KOPT-K1 (cell line): Measurements from ENCODE around the gene MYLK.

Experiments
- H3K27ac ChIP-seq: fragments of 200-600 bp; sonication (generic); 2 replicates; pipeline ENCODE4 v1.5.1; 2016; ENCODE audit warnings: antibody characterized with exemption, mild to moderate bottlenecking, low read depth, low read length; ENCODE audit not compliant: poor library complexity, severe bottlenecking
- H3K36me3 ChIP-seq: fragments of 200-600 bp; sonication (generic); 2 replicates; pipeline ENCODE4 v1.5.1; 2017; ENCODE audit warnings: antibody characterized with exemption, mild to moderate bottlenecking, low read length, moderate library complexity; ENCODE audit not compliant: insufficient read depth
- H3K9me3 ChIP-seq: fragments of 200-600 bp; sonication (generic); 2 replicates; pipeline ENCODE4 v1.5.1; 2017; ENCODE audit warnings: antibody characterized with exemption, low read length, mild to moderate bottlenecking; ENCODE audit not compliant: insufficient read depth, poor library complexity, severe bottlenecking

MYLK gene

DNA sequence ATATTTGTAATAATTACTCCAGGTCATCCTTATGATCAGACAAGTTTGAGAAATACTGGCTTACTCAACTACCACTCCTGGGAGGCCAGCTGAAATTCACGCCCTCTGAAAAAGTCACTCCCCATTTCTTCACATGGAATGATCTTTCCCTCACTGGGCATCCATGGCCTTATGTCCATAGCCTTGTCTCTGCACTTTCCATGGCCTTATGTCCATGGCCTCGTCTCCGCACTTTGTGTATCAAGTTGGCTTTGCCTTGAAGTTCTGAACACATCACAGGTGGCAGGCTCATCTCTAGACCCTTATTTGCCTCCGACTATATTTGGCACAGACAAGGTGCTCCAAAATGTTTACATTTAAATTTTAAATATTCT, 241.2 kb downstream of the MYLK start:
- no peaks in the 10 kb centered on the region for H3K36me3 ChIP-seq
- H3K9me3 ChIP-seq = no peaks in the 10 kb centered on the region
- no peak overlapping the region for H3K27ac ChIP-seq

DNA sequence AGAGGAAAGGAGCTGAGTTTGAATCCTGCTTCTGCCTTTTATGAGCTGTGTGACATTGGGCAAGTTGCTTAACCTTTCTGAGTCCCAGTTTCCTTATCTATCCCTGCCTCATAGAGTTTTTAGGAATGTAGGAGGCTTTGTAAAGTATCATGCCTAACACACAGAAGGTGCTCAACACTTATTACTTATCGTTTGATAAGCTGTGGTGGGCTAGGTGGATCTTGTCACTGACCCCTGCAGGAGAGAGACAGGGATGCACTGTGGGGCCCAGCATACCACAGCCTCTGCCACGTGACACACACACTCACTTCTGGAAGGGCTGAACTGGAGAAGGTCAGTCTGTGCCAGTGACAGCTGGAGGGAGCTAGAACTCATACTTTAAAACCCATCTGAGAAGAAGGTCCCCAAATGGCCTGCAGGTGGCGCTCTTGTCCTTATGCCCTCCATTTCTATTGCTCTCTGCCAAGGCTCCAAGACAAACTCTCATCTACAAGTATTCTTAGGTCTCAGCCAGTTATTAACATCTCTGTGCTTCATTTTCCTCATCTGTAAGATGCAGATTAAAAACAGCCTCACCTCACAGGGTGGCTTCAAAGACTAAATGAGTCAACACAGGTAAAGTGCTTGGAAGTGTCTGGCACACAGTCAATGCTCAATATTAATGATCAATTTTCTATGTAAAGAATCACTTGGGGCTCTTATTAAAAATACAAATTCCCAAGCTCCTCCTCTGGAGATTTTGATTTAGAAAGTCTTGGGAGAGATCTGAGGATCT, 241.8 kb downstream of the MYLK start:
- Histone ChIP-seq H3K36me3 (no peaks in the 10 kb centered on the region), H3K27ac (no peak overlapping the region)

DNA sequence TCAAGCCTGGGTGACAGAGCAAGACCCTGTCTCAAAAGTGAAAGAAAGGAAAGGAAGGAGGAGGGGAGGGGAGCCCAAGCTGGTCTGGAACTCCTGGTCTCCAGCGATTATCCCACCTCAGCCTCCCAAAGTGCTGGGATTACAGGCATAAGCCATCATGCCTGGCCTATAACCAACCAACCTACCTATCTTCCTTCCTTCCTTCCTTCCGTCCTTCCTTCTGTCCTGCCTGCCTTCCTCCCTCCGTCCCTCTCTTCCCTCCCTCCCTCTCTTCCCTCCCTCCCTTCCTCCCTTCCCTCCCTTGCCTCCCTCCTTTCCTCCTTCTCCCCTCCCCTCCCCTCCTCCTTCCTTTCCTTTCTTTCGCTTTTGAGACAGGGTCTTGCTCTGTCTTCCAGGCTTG, 242.6 kb downstream of the MYLK start:
- H3K9me3 ChIP-seq = no peaks in the 10 kb centered on the region
- H3K36me3 ChIP-seq = no peaks in the 10 kb centered on the region
- no peak overlapping the region for H3K27ac ChIP-seq

More for the DNA sequence above, 241.8 kb downstream of the MYLK start:
- H3K9me3 ChIP-seq = no peaks in the 10 kb centered on the region

DNA sequence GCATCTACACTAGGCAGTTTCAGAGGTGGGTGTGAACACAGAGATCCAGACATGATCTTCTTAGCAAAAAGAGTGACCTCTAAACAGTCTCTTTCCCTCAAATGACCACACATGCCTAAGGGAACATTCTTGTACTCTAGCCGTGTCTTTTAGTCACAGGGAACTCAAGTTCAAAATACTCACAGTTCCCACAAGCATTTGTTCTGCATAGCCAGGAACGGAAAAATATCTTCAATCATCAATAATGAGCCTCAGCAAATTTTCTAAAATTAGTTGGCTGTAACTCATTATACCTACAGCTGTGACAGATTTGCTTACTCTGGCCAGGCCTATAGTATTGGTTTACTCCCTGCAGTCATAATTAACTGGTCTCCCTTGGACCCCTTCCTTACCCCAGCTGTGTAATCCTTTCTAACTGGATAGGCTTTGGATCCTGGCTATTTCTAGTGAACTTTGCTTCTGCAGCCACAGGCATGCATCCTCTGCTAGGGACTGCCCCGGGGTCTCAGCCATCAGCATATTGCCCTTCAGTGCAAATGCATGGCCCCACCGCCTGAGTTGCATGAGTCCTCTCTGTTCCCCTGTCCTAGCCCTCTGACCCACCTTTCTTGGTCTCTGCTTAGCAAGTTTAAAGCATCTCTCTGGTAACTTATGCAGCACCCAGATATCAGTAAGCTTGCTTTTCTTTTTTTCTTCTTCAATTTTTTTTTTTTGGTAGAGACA, 243.2 kb downstream of the MYLK start:
- no peaks in the 10 kb centered on the region for H3K36me3 ChIP-seq

DNA sequence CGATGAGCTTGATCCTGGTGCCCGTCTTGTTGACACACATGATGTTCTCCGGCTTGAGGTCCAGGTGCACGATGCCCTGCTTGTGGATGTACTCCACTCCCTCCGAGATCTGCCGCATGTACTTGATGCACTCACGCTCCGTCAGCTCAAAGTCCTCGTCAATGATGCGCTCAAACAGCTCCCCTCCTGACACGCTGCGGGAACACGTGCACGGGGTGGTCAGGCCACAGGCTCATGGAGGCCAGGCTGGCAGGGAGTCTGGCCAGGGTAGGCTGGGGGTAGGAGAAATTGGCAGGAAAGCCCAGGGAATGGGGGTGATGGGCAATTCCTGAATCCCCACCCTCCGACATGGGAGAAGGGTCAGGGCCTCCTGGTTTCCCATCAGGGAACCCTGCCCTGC, 243.8 kb downstream of the MYLK start:
- Histone ChIP-seq H3K9me3 (no peaks in the 10 kb centered on the region), H3K36me3 (no peaks in the 10 kb centered on the region), H3K27ac (no peak overlapping the region)

More for the DNA sequence above, 243.2 kb downstream of the MYLK start:
- H3K9me3 ChIP-seq = no peaks in the 10 kb centered on the region
- H3K27ac ChIP-seq = no peak overlapping the region

DNA sequence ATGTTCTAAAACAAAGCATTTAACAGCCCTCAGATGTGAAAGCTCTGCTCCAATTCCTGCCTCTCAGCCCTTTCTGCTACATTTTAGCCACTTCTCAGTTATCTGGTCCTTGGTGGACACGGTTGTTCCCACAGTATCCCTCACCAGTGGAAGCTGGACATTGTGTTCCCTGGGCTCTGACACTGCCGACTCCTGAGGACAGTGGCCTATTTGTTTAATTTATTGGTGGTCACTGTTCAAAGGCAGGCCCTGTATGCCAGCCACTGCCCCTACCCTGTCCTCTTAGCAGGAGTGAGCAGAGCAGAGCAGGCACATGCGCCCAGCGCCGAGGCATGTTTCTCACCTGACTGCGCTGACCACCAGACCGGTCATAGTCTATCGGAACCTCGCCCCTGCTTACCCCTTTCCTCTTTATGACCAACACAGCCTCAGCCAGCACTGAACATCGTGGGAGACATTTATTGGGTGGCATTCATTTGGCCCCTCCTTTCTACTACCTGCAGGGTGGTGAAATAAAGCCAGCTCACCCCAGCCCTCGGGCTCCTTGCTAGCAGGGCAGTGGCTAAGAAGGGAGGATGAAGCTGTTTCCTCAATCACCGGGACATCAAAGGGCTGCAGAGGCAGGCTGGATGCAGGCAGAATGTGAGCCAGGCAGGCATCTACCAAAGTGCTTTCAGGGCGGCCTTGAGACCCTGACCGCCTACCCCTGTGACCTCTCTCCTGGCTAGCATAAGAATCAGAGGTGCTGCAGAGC, 245.0 kb downstream of the MYLK start:
- Histone ChIP-seq H3K36me3 (no peaks in the 10 kb centered on the region), H3K9me3 (no peaks in the 10 kb centered on the region), H3K27ac (no peak overlapping the region)

DNA sequence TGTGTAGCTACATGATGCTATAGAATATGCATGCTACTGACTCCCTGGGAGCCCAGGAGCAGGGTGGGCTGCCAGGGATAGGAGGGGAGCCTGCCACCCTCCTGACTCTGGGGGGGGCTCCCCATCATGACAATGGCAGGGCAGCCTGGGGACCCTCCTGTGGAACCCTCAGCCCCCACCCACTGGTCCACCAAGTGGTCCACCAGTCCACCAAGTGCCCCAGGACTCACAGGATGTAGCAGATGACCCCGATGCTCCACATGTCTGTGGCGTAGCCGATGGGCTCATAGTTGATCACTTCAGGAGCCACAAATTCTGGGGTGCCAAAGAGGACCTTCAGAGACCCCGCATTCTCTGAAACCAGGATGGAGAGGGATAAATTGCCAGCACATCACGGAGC, 246.3 kb downstream of the MYLK start:
- Histone ChIP-seq H3K27ac (no peak overlapping the region), H3K36me3 (no peaks in the 10 kb centered on the region), H3K9me3 (no peaks in the 10 kb centered on the region)

DNA sequence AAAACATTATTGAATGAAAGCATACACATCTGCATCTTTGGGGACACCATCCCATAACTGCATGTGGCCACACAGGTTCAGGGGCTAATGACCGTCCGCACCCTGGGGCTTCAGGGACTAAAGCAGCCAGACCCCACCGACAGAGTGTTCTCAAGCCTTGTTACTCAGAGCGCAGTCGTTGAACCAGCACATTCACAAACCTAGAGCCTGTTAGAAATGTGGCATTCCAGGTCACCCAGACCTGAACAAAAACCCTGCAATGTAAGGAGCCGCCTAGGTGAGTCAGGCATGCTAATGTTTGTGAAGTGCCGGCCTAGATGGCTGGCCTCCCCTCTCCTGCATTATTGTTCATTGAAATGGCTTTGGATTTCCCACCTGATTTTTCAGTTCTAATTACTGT, 247.0 kb downstream of the MYLK start:
- Histone ChIP-seq H3K36me3 (no peaks in the 10 kb centered on the region), H3K27ac (no peak overlapping the region), H3K9me3 (no peaks in the 10 kb centered on the region)

DNA sequence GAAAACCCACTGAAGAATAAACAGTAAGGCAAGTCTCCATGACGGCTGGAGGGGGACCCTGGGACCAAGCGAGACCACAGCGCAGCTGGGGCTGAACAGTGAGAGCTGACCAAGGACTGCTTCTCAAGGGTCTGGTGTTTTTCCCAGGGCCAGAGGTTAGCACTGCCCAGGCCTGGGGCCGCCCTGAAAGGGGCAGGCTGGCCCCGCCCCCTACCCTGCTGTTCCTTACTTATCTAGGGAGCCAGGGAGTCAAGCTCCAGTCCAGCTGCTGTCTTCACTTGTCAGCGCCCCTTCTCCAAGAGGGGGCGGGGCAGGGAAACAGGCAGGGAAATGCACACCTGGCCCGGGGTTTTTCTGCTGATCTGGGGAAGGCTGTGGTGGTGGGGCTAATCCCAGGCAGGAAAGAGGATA, 247.7 kb downstream of the MYLK start:
- H3K9me3 ChIP-seq = no peaks in the 10 kb centered on the region
- H3K36me3 ChIP-seq = no peaks in the 10 kb centered on the region
- H3K27ac ChIP-seq = no peak overlapping the region

DNA sequence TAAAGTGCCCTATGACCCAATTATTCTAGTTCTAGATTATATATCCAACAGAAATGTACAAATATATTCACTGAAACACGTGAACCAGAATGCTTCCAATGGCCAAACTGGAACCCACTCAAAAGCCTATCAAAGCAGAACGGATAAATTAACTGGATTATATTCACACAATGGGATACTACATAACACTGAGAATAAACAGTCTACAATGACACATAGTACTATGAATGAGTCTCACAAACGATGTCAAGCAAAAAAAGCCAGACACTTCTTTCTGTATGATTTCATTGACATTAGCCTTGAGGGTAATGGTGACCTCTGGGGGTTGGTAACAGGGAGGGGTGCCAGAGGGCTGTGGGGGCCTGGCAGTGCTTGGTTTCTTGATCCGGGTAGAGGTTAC, 248.4 kb downstream of the MYLK start:
- Histone ChIP-seq H3K27ac (no peak overlapping the region), H3K9me3 (no peaks in the 10 kb centered on the region), H3K36me3 (no peaks in the 10 kb centered on the region)

DNA sequence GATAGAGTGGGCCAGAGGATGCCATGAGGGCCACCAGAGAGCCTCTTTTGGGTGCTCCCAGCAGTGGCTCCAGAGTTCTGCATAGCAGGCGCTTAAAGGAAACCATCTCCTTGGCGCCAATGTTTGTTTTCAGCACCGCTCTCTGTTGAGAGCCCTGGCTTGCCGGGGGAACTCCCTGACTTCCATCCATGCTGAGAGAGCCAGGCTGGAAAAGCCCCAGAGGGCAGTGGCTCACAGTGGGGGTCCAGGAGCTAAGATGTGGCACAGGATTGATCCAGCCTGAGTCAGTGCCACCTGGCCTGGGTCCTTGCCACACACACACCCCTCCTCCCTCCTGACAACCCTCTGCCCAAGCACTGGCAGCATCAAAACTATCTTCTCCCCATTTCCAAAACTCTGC, 248.9 kb downstream of the MYLK start:
- H3K27ac ChIP-seq = no peak overlapping the region
- no peaks in the 10 kb centered on the region for H3K36me3 ChIP-seq
- no peaks in the 10 kb centered on the region for H3K9me3 ChIP-seq

DNA sequence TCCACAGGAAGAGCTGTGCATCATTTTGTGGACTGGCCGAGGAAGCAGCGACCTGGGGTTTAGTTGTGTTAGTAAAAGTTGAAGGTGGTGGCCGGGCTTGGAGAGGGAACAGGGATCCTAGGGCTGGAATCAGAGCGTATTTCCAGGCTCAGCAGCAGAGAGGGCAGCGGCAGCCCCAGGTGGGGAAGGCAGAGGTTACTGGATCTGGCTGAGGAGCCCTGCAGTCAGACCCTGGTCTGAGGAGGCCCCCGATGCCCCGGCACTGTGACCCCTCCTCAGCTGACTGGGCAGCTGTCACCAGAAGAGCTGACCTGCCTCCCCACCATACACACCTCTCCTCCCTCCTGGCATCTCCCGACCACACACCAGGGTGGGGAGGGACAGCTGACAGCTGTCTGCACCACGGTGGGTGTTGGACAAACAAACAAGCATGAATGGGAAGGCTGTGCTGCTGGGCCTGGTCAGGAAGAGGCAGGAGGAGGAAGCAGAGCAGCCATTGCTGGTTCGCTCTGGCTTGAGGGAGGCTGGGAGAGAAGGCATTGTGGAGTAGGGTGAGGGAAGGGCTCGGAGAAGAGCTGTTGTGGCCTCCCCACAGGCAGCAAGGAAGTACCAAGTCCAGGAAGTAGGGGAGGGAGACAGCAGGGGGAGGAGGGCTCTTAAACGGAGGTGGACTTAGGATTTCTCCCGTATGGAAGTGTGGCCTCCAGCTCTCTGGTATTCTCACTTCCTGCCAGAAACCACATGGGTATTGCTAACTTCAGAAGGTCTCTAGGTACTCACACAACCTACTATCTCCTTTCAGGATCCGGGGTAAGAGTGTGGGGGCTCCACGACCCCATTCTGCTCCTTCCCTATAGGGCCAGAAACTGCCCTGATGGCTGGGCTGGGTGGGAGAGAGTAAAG, 249.7 kb downstream of the MYLK start:
- no peaks in the 10 kb centered on the region for H3K36me3 ChIP-seq
- H3K27ac ChIP-seq = no peak overlapping the region
- no peaks in the 10 kb centered on the region for H3K9me3 ChIP-seq

DNA sequence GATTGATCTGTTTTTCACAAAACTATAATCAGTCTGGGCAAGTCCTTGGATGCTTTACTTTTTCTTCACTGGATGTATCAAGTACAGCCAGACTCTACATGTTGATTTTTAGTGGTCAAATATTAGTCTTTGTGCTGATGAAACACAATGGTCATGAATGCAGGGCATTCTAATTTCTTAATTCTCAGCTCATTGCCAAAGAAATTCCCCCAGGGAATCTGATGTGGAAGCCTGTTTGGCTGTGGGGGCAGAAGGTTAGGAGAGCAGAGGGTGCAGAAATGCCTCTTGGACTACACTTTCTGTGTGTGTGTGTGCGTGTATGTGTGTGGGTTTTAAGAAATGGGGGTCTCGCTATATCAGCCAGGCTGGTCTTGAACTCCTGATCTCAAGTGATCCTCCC, 250.6 kb downstream of the MYLK start:
- H3K36me3 ChIP-seq = no peaks in the 10 kb centered on the region
- H3K9me3 ChIP-seq = no peaks in the 10 kb centered on the region
- H3K27ac ChIP-seq = no peak overlapping the region

DNA sequence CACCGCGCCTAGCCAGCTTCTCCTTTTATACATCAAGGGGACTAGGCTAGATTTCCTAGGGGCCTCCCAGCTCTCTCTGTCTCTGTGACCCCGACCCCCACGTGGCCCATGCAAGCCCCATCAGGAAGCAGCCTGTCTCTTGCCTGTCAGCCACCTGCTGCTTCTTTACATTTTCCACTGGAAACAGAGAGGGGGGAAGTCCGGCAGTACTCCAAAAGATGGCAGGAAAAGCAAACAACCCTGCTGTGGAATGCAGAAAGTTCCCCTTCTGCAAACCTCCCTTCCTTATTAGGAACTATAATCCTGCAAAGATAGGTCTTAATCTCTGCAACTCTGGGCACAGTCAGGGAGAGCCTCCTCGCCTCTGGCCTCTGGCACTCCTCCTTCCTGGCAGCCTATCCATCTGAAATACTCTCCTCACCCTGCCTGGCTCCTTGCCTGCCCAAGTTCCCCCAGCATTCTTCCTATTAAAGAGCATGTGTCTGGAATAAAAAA, 251.9 kb downstream of the MYLK start:
- H3K9me3 ChIP-seq = no peaks in the 10 kb centered on the region
- H3K27ac ChIP-seq = no peak overlapping the region
- no peaks in the 10 kb centered on the region for H3K36me3 ChIP-seq

DNA sequence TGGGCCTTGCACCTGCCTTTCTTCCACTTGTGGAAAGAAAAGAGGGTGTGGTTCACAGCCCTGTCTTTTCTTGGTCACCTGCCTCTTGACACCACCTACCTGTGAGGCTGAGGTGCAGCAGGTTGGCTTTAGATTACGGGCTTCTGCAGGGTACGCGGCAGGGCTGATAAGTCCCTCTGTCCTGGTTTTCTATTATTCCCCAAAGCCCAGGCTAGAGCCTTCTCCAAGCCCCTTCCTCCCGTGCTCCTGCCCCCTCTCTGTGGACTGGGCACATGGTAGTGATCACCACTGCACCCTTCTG, 254.4 kb downstream of the MYLK start:
- H3K27ac ChIP-seq = no peak overlapping the region
- no peaks in the 10 kb centered on the region for H3K36me3 ChIP-seq

More for the DNA sequence above, 254.4 kb downstream of the MYLK start:
- H3K9me3 ChIP-seq = no peaks in the 10 kb centered on the region
